NCI-H345 (cell line): ENCODE results near the gene CELSR3.
A peak's percentile ranks its signal among the peaks of the same experiment; 100 is the strongest.

Source experiments
- DNase-seq: peaks from one replicate; lab custom pipeline; 2025; lab: John Stamatoyannopoulos, UW

Gene CELSR3

DNA sequence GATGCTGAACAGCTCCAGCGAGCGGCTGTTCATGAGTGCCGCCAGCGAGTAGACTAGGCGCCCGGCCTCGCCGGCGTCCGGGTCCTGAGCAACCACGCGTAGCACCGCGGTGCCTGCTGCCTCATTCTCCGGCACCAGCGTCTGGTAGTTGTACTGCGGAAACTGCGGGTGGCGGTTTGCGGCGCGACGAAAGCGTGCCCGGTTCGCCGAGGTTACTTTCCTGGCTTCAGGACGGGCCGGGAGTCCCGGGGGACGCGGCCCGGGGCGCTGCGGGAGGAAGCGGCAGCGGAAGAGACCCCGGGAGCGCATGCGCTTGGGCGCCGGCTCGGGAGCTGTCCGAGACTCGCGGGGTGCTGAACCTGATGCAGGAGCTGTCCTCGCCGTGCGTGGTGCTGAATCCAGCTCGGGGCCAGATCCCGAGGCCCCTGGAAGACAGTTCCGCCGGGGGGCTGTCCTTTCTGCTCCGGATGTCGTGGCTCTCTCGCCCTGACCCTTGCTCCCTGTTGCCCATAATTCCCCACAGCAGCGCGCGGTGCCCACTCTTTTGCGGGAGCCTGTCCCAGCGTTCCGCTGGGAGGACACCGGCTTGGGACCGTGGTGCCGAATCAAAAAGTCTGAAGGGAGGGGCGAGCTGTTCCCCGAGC lies 1.1 kb downstream of the CELSR3 start:
- DNase-seq, result no peak

DNA sequence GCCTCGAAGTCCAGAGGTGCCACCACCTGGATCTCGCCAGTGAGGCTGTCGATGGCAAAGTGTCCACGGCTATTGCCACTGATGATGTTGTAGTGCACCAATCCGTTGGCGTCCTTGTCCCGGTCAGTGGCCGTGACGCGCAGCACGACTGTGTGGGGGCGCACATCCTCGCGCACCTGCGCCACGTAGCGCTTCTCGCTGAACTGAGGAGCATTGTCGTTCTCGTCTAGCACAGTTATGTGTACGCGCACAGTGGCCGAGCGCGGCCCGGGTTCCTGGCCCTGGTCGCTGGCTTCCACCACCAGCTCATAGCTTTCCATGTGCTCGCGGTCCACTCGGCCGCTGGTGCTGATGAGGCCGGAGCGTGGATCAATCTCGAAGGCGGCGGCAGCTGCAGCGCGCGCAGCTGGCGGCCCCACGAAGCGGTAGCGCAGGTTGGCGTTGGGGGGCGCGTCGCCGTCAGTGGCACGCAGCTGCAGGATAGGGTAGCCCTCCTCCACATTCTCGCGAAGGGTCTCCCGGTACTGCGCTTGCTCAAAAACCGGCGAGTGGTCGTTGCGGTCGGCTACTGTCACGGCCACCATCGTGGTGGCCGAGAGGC lies 1.8 kb downstream of the CELSR3 start:
- no peak for DNase-seq

DNA sequence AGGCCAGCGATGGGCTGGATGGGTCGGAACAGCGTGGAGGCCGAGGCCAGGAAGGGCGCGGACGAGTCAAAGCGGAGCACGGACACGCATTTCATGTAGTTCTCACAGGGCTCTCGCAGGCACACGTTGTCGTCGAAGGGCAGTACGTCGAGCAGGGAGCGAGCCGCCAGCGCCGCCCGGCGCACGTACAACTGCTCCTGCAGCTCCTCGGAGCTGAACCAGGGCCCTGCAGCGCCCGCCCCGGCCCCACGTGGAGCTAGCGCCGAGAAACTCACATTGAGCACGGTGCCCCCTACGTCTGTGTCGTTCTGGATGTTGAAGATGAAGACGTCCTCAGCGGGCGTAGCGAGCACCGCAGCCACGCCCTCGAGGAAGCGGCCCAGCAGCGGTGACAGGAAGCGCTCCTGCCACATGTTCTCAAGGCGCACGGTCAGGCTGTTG lies 5.8 kb downstream of the CELSR3 start:
- no peak for DNase-seq

DNA sequence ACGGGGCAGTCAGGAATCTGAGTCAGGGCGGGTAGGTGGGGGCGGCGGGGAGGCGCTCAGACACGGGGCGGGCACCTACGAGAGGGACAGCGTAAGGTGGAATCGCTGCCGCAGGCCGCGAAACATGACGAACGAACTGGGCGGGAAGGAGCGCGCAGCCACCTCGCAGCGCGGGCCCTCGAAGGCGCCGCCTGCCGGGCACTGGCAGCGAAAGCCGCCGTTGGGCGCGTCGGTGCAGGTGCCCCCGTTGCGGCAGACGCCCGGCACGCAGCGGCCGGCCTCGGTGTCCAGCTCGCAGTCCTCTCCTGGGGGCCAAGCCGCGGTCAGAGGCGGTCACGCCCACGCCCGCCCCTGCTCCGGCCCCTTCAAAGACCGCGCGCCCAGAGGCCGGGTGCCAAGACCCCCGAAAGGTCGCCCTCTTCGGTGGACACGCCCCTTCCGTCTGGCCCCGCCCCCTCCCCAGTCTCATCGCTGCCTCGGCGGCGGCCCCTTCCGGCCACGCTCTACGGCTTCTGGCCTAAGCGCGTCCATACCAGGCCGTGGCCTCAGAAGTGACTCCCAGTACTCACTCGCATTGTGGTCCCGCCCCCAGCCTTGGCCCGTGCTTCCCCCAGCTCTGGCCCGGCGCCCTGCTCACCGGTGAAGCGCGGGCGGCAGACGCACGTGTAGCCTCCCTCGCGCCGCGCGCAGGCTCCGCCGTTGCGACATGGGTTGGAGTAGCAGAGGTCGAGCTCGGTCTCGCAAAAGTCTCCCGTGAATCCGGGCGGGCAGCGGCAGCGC lies 6.4 kb downstream of the CELSR3 start:
- DNase-seq, result no peak

DNA sequence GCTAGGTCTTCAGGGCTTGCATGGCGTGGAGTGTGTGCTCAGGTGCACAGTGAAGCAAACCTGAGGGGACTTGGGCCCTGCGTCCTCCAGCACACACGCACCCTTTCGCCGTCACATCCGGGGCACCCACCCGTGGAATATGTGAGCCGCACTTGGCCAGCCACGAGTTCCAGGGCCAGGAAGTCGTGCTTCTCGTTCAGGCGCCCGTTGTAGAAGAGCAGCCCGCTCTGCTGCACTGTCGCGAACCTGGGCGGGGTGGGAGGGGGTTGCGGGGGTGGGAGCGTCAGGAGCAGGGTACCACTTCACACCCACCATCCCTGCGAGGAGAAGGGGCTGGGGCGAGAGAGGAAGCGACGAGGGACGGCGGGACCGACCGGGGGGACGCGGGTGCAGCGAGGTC lies 7.1 kb downstream of the CELSR3 start:
- DNase-seq, result no peak

DNA sequence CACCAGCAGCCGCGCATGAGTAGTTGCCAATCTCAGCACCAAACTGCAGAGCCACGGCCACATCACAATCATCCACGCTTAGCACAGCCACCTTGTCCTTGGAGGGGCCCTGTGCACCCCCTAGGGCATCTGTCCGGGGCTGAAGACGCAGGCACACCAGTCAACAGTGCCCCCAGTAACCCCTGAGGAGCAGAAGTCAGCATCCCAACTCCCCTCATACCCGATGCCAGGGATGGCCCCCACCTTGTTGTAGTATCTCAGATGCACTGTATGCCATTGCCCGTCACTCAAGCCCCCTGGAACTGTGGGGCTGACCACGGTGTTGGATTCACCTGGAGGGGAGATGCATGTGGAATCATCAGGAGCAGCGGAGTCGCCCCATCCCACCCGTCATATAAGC lies 7.6 kb downstream of the CELSR3 start:
- DNase-seq, result no peak

DNA sequence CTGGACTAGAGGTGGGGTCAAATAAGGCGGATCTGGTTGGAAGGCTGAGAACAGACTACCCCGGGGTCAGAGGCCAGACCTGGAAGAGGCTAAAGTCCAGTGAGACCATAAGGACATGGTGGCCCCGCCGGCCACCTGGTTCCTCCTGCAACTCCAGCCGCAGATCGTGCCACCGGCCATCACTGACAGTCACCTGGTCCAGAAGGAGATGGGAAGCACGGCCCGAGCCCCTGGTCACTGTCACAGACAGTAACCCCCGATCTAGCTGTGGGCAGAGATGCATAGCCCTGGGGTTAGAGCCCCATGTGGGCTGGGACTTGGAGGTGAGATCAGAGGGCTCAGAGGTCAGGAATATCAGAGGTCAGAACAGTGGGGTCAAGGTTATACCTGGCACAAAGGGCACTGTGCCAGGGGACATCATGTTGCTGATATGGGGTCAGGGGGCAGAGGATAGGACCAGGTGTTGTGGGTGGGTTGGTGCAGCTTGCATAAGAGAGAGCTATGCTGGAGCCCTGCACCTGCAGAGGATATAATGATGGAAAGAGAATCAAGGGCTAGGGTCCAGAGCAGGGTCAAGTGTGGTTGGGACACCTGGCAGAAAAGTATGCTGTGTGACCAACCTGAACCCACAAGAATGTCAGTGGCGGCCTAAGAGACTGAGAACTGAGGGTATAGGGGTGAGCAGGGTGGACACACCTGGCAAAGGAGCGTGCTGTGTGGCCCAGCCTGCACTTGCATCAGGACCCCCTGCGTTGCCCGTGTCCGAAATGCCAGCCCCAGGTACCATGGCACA lies 9.6 kb downstream of the CELSR3 start:
- no peak for DNase-seq

DNA sequence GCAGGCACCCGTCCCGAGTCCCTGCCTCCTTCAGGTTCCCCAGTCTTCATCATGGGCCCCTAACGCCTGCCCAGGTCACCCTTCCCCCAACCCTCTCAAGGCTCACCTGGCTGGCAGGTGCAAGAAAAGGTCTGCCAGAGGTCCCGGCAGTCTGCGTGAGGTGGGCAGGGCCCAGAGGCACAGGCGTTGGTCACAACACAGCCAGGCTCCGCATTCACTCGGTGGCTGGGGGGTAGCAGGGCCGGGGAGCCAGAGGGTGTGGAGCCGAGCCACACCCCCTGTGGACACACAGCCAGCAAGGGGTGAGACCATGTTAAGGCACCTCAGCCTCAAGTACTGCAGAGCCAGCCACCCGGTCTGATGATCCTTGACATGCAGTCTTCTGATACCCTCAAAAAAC lies 10.9 kb downstream of the CELSR3 start:
- no peak for DNase-seq

DNA sequence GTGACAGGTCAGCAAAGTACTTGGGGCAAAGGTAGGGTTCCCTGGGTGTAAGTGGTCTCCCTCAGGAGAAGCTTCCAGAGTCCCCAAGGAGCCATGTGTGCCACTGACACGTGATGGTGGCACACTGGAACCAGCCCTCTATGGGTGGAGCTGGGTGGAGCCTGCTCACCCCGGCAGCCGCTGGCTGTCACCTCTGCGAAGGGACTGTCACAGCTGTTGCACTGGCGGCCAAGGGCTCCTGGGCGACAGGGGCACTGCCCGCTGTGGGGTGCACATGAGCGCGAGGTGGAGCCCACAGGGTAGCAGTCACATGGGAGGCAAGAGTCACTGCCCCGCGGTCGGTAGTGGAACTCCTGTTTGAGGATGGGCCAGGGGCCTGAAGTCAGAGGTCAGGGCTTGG lies 12.0 kb downstream of the CELSR3 start:
- no peak for DNase-seq

DNA sequence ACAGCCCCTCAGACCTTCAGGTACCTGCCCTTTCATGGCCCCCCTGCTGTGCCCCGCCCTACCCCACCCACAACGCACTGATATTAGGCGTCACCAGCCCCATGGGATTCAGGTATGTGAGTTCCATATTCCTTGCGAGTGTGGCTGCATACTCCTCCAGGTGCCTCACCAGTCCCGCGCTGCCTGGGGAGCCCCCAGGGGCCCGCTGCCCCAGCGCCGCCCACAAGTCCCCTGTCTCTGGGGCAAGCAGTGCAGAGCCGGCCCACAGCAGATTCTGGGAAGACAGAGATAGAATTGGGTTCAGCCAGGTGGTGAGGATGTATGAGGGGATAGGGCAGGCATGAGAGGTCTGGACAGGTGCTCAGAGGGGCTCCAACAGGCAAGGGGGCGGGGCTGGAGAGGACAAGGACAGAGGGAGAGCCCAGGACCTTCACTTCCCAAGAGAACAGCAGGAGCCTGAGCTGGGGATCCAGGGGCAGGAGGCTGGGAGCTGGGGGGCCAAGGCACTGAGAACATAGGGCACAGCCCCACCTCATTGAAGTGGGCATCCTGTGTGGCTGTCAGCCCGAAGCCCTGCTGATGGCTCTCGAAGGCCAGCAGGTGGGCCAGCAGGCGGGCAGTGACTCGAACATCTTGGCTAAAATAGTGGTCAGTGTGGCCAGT lies 14.4 kb downstream of the CELSR3 start:
- DNase-seq, result no peak

DNA sequence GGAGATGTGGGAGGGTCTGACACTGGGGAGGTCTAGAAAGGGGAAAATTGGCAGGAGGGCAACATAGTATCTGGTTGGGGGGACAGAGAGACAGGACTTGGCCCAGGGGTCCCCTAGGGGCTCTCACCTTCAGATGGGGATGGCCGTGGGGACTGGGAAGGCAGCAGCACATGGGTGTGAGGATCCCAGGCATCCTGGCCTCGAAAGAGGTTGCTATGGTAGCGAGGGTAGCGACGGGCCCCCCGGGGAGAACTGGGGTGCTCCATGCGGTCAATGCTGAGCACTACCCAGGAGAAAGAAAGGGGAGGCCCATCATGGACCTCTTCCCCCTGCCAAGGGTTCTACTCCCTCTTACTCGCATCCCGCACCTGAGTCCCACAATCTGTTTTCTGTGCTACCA lies 15.0 kb downstream of the CELSR3 start:
- no peak for DNase-seq

DNA sequence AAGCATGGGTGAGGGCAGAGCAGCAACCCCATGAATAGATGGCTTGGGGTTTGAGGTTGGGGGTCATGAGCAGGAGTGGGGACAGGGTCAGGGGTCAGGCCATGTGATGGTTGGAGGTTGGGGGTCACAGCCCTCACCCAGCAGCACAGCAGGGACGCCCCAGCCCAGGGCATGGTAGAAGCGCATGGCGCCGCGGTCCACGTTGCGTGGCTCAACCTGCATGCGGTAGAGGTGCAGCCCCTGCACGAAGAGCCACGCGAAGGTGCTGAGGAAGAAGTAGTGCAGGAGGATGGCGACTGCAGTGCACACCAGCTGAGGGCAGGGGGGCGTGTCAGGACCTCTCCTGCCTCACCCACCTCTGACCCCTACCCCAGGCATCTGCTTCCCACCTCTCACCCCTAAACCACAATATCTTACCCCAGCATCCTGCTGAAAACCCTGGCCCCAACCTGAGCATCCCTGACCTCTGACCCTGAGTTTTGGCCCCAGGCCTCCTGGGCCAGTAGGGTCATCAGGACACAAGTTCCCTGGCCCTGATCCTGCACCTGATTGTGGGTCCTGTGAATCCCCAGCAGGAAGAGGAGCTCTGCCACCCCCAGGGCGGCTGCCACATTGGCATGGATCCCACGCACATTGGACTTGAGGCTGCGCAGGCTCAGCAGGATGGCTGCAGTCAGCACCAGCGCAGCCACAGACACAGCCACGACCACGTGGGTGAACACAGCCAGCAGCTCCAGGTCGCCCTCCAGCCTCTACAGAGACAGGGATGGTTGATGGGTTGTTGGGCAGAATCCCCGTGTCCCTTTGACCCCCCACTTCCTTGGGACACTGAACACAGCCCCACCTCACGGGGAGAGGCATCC lies 17.6 kb downstream of the CELSR3 start:
- no peak for DNase-seq

DNA sequence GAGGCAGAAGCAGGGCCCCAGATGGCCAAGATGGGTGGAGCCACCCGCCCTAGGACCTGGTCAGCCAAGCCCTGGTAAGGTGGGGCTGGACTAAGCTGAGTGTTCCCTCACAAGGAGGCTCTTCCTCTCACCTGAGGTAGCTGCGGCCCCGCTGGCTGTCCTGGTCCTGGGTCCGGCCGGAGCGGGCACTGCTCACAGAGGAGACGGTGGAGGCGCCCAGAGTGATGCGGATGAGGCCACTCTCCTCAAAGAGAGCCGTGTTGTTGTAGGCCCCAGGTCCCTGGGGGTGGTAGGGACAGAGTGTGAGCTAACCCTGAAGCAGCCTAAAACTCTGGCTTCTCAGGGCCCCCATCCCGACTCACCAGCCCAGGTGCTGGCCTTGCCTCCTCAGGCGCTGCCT lies 20.1 kb downstream of the CELSR3 start:
- no peak for DNase-seq

DNA sequence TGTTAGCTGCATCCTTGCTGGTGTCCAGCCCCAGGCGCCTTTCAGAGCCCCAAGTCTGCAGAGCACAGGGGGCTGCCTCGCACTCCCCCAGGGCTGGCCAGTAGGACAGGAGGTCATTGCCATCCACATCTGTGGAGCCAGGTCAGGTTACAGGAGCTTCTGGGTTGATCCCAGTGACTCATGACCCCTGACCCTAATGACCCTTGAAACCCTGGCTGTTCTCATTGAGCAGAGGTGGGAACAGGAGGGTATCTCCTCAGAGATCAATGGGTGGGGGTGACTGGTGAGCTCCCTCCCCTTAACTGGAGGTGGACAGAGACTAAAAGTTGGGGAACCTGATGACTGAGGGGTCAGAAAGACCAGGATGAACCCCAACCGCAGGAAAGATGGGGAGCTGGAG lies 21.3 kb downstream of the CELSR3 start:
- no peak for DNase-seq

DNA sequence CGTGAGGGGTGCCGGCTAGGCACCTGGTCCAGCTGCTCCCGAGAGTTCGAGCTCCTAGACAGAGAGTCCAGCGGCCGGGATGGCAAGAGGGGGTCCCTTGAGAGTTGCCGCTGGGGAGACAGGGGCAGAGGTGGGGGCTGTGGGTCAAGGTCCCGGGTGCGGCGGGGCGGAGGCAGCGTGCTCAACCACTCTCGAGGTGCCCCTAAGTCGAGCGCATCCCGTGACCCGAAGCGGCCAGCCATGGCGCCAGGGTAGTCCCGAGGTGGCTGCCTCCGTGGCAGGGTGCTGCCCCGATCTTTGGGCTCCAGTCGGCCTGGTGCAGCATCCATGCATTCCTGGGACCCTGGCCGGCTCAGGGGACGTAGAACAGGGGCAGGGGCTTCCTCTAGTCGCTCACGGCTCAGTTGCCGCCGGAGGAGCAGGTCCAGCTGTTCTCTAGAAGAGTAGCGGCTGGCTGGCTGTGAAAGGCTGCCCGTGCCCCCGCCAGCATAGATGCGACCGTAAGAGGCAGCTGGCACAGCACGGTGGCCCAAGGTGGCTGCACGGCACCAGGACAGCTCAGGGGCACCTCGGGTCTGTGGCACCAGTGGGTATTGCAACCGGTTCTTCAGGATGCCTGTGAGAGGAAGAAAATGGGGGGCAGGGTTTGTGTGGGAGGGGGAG lies 22.6 kb downstream of the CELSR3 start:
- no peak for DNase-seq

DNA sequence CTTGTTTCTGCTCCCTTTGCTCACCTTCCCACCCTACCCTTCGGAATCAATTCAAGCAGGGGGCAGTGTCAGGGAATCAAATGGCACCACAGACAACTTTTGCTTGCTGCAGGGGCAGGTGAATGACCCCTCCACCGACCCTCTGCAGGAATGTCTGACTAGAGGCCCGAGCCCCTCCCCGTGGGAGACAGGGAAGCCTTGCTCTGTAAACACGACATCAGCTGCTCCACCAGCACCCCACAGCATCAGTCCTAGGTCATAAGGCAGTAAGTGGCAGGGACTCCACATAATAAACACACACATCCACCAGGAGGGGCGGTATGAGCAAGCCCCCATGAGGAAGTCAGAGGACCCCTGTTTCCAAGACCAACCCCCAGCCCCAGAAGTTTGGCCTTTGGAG lies 25.4 kb downstream of the CELSR3 start:
- DNase-seq, result no peak

DNA sequence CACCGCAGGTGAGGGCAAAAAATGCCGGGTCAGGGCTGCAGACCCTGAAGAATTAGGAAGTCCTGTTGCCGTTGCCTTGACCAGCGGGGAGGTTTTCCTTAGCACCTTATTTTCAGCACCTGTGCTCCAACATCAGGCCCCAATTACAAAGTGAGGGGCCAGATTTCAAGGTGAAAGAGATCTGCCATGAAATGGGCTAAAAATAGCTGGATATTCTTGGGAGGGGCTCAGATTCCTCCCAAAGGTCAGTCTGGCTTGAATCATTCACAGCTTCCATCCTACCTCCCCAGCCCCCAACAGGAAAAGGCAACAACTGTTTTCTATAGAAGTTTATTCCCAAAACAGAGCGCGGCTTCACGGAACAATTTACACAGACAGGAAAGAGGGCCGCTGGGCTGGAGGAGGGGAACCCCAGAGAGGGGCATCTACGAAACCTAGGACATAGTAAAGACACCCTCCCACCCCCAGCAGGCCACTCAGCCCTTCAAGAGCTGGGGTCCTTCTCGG lies 26.5 kb downstream of the CELSR3 start:
- DNase-seq, result no peak

DNA sequence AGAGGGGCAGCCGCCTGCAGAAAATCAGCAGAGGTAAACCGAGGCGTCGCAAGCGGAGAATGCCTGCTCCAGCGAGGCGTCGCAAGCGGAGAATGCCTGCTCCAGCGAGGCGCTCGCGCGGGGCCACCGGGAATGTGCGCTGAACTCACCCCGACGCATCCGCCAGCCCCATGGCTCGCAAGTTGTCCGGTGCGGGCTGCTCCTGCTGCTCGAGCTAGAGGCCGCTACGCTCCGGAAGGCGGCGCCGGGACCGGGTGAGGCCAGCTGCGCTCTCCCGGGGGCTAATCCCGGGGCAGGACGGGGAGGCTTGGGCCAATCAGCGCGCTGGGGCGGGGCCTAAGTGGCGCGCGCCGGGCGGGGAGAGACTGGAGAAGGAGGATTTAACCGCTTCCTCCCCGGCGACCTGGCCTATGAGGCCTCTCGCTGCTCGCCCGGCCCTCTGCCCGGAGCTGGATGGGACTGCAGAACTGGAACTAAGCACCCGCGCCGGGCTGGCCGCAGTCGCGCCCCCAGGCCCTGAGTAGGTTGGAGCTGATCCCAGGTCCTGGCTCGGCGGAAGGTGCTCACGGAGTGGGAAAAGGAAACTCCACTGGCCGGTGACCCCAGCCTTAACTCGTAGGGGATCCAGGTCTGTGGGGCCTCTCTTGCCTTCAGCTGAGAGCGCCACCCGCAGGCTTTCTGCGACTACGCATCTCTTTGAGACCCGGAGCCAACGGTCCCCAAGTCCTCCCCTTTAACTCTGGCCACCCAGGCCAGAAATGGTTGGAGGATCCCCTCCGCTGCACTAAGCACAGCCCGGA lies 27.3 kb downstream of the CELSR3 start, which contains the start of gene SLC26A6:
TSS of gene SLC26A6 (minus strand) at position 240 of the 800 bp plus-strand sequence. CDS start at position 172, 68 bp downstream.
- DNase-seq, result peak; percentile 89

DNA sequence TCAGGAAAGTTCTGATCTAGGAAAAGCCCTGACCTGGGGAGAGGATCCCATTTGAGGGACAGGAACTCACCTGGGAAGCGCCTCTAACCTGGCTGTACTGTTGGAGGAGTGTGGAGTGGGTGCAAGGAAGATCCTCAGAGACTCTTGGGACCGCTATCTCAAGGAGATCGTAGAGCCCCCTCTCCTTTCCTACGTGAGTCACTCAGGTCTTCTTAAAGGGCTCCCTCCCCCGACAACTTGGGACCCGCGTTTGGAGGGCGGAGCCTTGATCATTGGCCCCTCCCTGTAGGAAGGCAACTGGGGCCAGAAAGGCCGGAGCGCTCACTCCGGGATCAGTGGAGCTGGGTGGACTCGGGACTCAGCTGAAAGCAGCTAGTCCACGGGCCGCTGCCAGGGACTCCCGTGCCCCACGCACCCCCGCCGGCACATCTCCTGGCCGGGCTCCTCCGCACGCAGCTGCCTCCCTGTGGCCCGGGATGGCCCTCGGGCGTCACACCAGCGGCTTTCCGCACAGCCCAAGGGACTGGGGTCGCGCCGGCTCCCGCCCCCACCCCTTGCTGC lies 27.9 kb downstream of the CELSR3 start:
- peak; percentile 44 for DNase-seq
